Esophagus (tissue), 2 donors: ENCODE measurements around the gene TNS1. TPM values are rescaled to one million over a fixed set of nuclear protein-coding genes. Genes with fewer than 3 reads are reported as not detected.

Experiments used
- H3K27ac ChIP-seq, 2 donors: one replicate each; pipeline ENCODE4 v1.5.1; 2013; ENCODE audit warnings: low read depth in 2 of 2, mild to moderate bottlenecking in 2 of 2, inconsistent platforms in 1 of 2, low read length in 1 of 2, moderate library complexity in 1 of 2
- H3K27me3 ChIP-seq, 2 donors: one replicate each; pipeline ENCODE4 v1.6.1; 2013; ENCODE audit warnings: low read length in 2 of 2, control low read depth in 1 of 2, mild to moderate bottlenecking in 1 of 2; ENCODE audit not compliant: insufficient read depth in 2 of 2, control insufficient read depth in 1 of 2
- H3K36me3 ChIP-seq, 2 donors: one replicate each; pipeline ENCODE4 v1.6.1; 2013; ENCODE audit warnings: low read length in 1 of 2; ENCODE audit not compliant: control insufficient read depth in 2 of 2, insufficient read depth in 2 of 2
- H3K4me1 ChIP-seq, 2 donors: one replicate each; pipeline ENCODE4 v1.6.1; 2013; ENCODE audit warnings: low read length in 1 of 2; ENCODE audit not compliant: control insufficient read depth in 2 of 2, insufficient read depth in 2 of 2
- H3K4me3 ChIP-seq, 2 donors: one replicate each; pipeline ENCODE4 v1.5.1; 2013; ENCODE audit warnings: low read length in 2 of 2, mild to moderate bottlenecking in 2 of 2, low read depth in 1 of 2, moderate library complexity in 1 of 2
- H3K9me3 ChIP-seq, 2 donors: one replicate each; pipeline ENCODE4 v1.6.1; 2013; ENCODE audit warnings: mild to moderate bottlenecking in 2 of 2, low read depth in 1 of 2, low read length in 1 of 2, moderate library complexity in 1 of 2; ENCODE audit not compliant: control insufficient read depth in 2 of 2, insufficient read depth in 1 of 2
- WGBS, 2 donors: extraction: QIAGEN DNeasy Blood & Tissue Kit; methylation state at CpG; one replicate each; pipeline ENCODE4 v1.1.7; 2013; 5-methylcytosine and 5-hydroxymethylcytosine counted together
- polyA plus RNA-seq, 2 donors: library from polyadenylated mRNA; stranded (reverse); fragments of 200-250 nt; gene quantifications; one replicate each; pipeline ENCODE4 v1.2.3, GENCODE V29; 2013
- donor health status: healthy with polysubstance abuse.
- donor health status: Bipolar disorder and iron deficiency.

Gene TNS1
- polyA plus RNA-seq, 2 donors, result 28.3 to 39.0 TPM

- Histone ChIP-seq H3K36me3 (no peaks in the 10 kb centered on the region), H3K4me3 (no peak overlapping the region), H3K27ac (peak overlapping the region; percentile 79 to 93), H3K27me3 (no peaks in the 10 kb centered on the region), H3K4me1 (peaks cover 6 to 47% of the 10 kb centered on the region in 2 donors), H3K9me3 (no peaks in the 10 kb centered on the region)
- WGBS, 2 donors, result 48 to 63% methylated on average over 9 of the region's 9 CpGs
These were observed 96.9 kb downstream of the TNS1 start for GRCh38 chr2:217905896-217906295.

- H3K9me3 ChIP-seq, result no peaks in the 10 kb centered on the region
- no peaks in the 10 kb centered on the region for H3K27me3 ChIP-seq
- peak overlapping the region; percentile 79 to 93 for H3K27ac ChIP-seq
- no peak overlapping the region for H3K4me3 ChIP-seq
- H3K4me1 ChIP-seq, result peaks cover 3 to 42% of the 10 kb centered on the region in 2 donors
- no peaks in the 10 kb centered on the region for H3K36me3 ChIP-seq
- 22 to 24% methylated on average over 8 to 10 of the region's 10 CpGs for WGBS, 2 donors
These were observed 97.4 kb downstream of the TNS1 start for GRCh38 chr2:217905395-217905794.

GRCh38 chr2:217904614-217904965 is 98.2 kb downstream of the TNS1 start:
- Histone ChIP-seq H3K27ac (peak overlapping the region; percentile 79 to 93), H3K36me3 (no peaks in the 10 kb centered on the region), H3K27me3 (no peaks in the 10 kb centered on the region), H3K4me1 (peaks cover 3 to 45% of the 10 kb centered on the region in 2 donors), H3K9me3 (no peaks in the 10 kb centered on the region), H3K4me3 (no peak overlapping the region)
- WGBS, 2 donors, result 34 to 45% methylated on average over 5 of the region's 5 CpGs

GRCh38 chr2:217903859-217904613 is 98.8 kb downstream of the TNS1 start:
- H3K4me3 ChIP-seq, result no peak overlapping the region
- H3K9me3 ChIP-seq, result no peaks in the 10 kb centered on the region
- WGBS, 2 donors, result 21 to 31% methylated on average over 11 of the region's 11 CpGs
- no peaks in the 10 kb centered on the region for H3K27me3 ChIP-seq
- no peaks in the 10 kb centered on the region for H3K36me3 ChIP-seq
- H3K27ac ChIP-seq, result peak overlapping the region; percentile 79 to 93
- peaks cover 3 to 45% of the 10 kb centered on the region in 2 donors for H3K4me1 ChIP-seq

- Histone ChIP-seq H3K27me3 (no peaks in the 10 kb centered on the region), H3K36me3 (no peaks in the 10 kb centered on the region), H3K4me1 (peaks cover 3 to 48% of the 10 kb centered on the region in 2 donors), H3K4me3 (no peak overlapping the region), H3K9me3 (no peaks in the 10 kb centered on the region), H3K27ac (peak overlapping the region; percentile 79 to 93)
- 64 to 65% methylated on average over 8 of the region's 8 CpGs for WGBS, 2 donors
These were observed 99.5 kb downstream of the TNS1 start for GRCh38 chr2:217903142-217903858.

- Histone ChIP-seq H3K9me3 (no peaks in the 10 kb centered on the region), H3K36me3 (peaks cover 0 to under 1% of the 10 kb centered on the region in 2 donors), H3K4me3 (no peak overlapping the region), H3K27ac (peak overlapping the region; percentile 79 to 93), H3K27me3 (no peaks in the 10 kb centered on the region), H3K4me1 (peaks cover 8 to 53% of the 10 kb centered on the region in 2 donors)
- WGBS, 2 donors, result 16 to 20% methylated on average over 19 of the region's 19 CpGs
These were observed 100.2 kb downstream of the TNS1 start for GRCh38 chr2:217902379-217903141.

GRCh38 chr2:217901835-217902378 is 100.9 kb downstream of the TNS1 start:
- Histone ChIP-seq H3K4me3 (no peak overlapping the region), H3K27ac (peak overlapping the region; percentile 79 to 93), H3K9me3 (no peaks in the 10 kb centered on the region), H3K36me3 (peaks cover 0 to 3% of the 10 kb centered on the region in 2 donors), H3K27me3 (no peaks in the 10 kb centered on the region), H3K4me1 (peaks cover 8 to 54% of the 10 kb centered on the region in 2 donors)
- 42 to 48% methylated on average over 5 of the region's 5 CpGs for WGBS, 2 donors

- Histone ChIP-seq H3K27me3 (no peaks in the 10 kb centered on the region), H3K4me1 (peaks cover 8 to 54% of the 10 kb centered on the region in 2 donors), H3K36me3 (peaks cover 0 to 3% of the 10 kb centered on the region in 2 donors), H3K4me3 (no peak overlapping the region), H3K27ac (peak overlapping the region; percentile 73 to 79), H3K9me3 (no peaks in the 10 kb centered on the region)
- WGBS, 2 donors, result 78 to 83% methylated on average over 4 of the region's 4 CpGs
These were observed 101.4 kb downstream of the TNS1 start for GRCh38 chr2:217901400-217901799.

GRCh38 chr2:217900780-217901360 is 101.9 kb downstream of the TNS1 start:
- no peak overlapping the region for H3K4me3 ChIP-seq
- WGBS, 2 donors, result 86 to 89% methylated on average over 7 of the region's 7 CpGs
- H3K27ac ChIP-seq, result peak overlapping the region; percentile 73 to 79
- H3K9me3 ChIP-seq, result no peaks in the 10 kb centered on the region
- peaks cover 8 to 54% of the 10 kb centered on the region in 2 donors for H3K4me1 ChIP-seq
- H3K36me3 ChIP-seq, result peaks cover 0 to 3% of the 10 kb centered on the region in 2 donors
- no peaks in the 10 kb centered on the region for H3K27me3 ChIP-seq
